GM18907 (cell line): ENCODE measurements around the gene VSTM1.
"Not testable (repeated sequence)": the region's sequence is repeated elsewhere in the genome, so short reads cannot be mapped to it uniquely, and the experiment has no call there.

Source experiments
- ATAC-seq: cut with Tn5 transposase; IDR thresholded peaks from one replicate; pipeline ENCODE4 v1.9.1; 2021; ENCODE audit warnings: mild to moderate bottlenecking, moderate library complexity; ENCODE audit not compliant: unreplicated experiment

The VSTM1 gene

DNA sequence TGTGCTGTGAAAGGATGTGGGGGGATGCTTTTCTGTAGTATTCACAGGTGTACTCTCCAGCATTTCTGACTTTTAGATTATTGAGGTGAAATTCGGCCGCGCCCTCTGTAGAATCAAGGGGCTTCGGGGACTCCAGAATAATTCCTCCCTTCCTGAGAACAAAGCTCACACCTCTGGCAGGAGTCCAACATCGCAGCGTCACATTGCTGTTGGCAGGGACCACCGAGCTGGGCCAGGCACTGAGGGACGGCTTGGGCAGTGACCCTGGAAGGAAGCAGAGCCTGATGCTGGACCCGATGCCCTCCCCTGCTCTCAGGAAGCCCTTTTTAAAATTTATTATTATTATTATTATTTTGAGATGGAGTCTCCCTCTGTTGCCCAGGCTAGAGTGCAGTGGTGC lies 11.2 kb upstream of the VSTM1 start:
- ATAC-seq = no peak

DNA sequence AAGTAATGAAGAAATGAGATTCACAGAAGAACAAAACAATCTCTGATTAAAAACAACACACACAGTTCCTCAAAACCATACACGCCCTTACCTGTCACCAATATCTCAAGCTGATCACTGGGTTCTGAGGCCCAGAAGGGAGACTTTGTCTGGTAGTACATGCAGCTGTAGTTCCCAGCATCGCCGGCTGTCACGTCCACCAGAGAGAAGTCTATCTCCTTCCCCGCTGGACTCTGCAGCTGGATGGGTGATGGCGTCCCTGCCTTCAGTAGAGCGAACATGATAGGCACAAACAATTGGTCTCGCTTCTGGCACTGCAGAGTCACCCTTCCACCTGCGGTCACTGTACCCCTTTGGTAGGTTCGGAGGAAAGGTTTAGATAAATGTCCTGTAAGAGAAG lies 10.1 kb upstream of the VSTM1 start:
- no peak for ATAC-seq

DNA sequence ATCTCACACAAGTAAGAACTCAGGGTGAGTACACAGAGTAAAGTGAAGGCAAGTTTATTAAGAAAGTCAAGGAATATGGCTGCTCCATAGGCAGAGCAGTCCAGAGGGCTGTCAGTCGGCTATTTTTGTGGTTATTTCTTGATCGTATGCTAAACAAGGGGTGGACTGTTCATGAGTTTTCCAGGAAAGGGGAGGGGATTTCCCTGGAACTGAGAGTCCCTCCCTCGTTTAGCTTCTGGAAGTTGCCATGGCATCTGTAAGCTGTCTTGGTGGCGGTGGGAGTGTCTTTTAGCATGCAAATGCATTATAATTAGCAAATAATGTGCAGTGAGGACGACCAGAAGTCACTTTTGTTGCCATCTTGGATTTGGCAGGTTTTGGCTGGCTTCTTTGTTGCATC lies 5.8 kb upstream of the VSTM1 start:
- no peak for ATAC-seq

DNA sequence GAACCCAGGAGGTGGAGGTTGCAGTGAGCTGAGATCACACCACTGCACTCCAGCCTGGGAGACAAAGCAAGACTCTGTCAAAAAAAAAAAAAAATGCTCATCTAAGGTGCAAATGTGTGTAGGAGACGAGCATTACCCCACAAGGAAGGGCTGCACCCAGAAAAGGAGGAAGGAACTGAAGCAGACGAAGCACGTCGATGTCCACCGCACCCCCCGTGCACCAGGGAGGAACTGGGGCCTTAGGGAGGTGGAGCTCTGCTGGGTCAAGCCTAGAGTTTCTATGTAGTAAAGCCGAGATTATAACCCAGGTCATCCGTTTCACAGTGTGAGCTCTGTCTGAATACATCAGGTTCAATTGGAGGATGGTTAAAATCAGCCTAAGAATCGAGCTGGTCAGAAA lies 1.1 kb downstream of the VSTM1 start:
- no peak for ATAC-seq

- no peak for ATAC-seq
Measured at GRCh38 chr19:54047616-54048015, 16.1 kb downstream of the VSTM1 start.

DNA sequence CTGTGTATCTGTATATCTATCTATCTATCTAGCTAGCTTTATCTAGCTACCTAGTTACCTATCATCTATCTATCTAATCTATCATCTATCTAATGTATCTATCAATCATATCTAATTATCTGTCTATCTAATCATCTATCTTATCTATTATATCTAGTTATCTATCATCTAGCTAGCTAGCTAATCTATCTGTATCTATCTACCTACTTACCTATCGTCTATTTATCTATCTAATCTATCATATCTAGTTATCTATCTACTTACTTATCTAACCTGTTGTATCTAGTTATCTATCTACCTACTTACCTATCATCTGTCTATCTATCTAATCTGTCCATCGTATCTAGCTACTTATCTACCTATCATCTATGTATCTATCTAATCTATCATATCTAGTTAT lies 17.9 kb downstream of the VSTM1 start:
- no peak for ATAC-seq

- ATAC-seq = no peak
Measured at GRCh38 chr19:54042989-54043388, 20.7 kb downstream of the VSTM1 start.

GRCh38 chr19:54041969-54042606 lies 21.6 kb downstream of the VSTM1 start:
- no peak for ATAC-seq

GRCh38 chr19:54040003-54040402 lies 23.7 kb downstream of the VSTM1 start:
- ATAC-seq = no peak

GRCh38 chr19:54036542-54036941 lies 27.2 kb downstream of the VSTM1 start:
- ATAC-seq = not testable (repeated sequence)

- ATAC-seq = no peak
Measured at GRCh38 chr19:54035215-54036178, 28.2 kb downstream of the VSTM1 start.

GRCh38 chr19:54030895-54031586 lies 32.7 kb downstream of the VSTM1 start:
- ATAC-seq = no peak

- no peak for ATAC-seq
Measured at GRCh38 chr19:54029930-54030490, 33.7 kb downstream of the VSTM1 start.

DNA sequence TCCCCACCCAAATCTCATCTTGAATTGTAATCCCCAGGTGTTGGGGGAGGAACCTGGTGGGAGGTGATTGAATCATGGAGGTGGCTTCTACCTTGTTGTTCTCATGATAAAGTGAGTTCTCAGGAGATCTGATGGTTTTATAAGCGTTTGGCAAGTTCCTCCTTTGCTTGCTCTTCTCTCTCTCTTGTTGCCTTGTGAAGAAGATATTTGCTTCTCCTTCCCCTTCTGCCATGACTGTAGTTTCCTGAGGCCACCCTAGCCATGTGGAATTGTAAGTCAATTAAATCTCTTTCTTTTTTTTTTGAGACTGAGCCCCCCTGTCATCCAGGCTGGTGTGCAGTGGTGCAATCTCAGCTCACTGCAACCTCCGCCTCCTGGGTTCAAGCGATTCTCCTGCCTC lies 34.4 kb downstream of the VSTM1 start:
- no peak for ATAC-seq

- no peak for ATAC-seq
Measured at GRCh38 chr19:54026656-54027055, 37.0 kb downstream of the VSTM1 start.

DNA sequence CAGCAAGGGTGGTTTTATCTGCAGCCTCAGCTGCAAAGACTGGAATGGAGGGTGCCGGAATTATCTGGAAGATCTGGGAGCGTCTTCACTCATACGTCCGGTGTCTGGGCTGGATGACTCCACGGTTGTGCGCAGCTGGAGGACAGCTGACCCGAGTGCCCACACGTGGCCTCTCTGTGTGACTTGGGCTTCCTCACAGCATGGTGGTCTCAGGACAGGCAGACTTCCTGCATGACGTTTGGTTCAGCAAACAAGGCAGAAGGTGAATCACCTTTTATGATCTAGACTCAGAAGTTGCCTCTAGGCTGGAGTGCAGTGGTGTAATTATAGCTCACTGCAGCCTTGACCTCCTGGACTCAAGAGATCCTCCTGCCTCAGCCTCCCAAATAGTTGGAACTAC lies 39.0 kb downstream of the VSTM1 start:
- no peak for ATAC-seq

GRCh38 chr19:54023191-54023590 lies 40.5 kb downstream of the VSTM1 start:
- ATAC-seq = no peak

DNA sequence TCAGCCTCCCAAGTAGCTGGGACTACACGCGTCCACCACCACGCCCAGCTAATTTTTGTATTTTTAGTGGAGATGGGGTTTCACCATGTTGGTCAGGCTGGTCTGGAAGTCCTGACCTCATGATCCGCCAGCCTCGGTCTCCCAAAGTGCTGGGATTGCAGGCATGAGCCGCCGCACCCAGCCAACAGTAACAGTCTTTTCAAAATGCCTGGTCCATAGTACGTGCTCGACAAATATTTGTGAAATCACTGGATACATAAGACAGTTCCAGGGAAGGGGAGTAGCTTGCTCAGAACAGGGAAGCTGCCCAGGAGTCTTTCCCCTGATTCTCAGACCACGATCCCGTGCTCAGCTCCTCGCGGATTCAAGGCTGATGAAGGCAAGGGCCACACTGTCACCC lies 41.8 kb downstream of the VSTM1 start:
- ATAC-seq = no peak

- no peak for ATAC-seq
Measured at GRCh38 chr19:54021363-54021762, 42.3 kb downstream of the VSTM1 start.

DNA sequence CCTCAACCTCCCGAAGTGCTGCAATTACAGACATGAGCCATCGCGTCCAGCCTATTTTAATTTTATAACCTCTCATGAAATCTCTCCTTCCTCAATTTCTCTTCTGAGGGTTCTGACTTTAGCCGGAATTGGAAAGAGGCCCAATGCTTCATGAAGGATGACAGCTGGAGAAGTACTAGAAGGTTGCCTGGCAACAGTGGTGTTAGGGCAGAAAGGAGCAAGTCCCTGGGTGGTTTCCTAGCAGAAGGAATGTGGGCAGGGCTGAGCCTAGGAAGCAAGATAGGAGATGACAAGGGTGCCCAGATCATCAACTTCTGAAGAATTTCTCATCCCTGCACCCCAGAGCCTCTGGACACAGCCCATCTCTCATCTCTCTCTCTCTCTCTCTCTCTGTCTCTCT lies 46.4 kb downstream of the VSTM1 start:
- no peak for ATAC-seq

- ATAC-seq = no peak
Measured at GRCh38 chr19:54014920-54015560, 48.7 kb downstream of the VSTM1 start.
